ENCODE results near the gene GCA. TPM values are rescaled to one million over a fixed set of nuclear protein-coding genes. Genes with fewer than 3 reads are reported as not detected.

The GCA gene
- total RNA-seq, 1 experiment from 2014 or later: 16.8 TPM

Other genes starting within 250 kb of the GCA start
- gene GCG, start 191.9 kb upstream of the GCA start, total RNA-seq (2014; rRNA removed; shearing (Covaris generic)): not detected in 2 replicates
- gene FAP, start 100.7 kb upstream of the GCA start, total RNA-seq (2014; rRNA removed; shearing (Covaris generic)): 2.1 and 3.3 TPM in 2 replicates
- 15.8 and 18.6 TPM in 2 replicates for gene IFIH1, start 25.4 kb upstream of the GCA start, total RNA-seq (2014; rRNA removed; shearing (Covaris generic))

Measured in H4 (cell line).